ENCODE data around the gene SH3BP5.

DNA sequence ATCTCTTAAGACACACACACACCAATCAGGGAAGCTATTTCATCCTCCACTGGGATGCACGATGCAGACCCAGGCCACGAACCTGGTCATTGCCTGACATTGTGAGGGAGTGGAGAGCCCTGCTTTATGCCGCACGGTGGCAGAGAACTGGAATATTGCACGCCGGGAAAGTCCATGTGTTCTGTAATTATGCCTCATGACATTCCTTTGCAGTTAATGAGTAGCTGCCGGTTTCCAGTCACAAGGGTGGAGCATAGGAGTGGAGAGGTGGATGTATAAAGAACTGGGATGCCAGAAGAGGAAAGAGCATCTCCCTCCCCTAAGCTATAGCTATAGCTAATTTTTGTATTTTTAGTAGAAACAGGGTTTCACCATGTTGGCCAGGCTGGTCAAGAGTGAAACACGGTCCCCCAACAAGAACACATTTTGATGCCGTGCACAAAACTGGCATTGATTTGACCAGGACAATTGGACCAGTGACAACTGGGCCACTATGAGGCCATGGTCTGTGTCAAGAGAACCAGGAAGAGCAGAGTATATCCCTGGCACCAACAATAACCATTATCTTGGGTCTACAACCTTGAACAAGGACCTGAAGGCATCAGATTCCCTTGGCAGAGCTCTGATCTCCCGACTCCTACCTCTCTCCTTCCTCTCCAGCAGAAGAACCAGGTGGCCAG, 51.4 kb downstream of the SH3BP5 start:
- TF ChIP-seq, protein P1, sequence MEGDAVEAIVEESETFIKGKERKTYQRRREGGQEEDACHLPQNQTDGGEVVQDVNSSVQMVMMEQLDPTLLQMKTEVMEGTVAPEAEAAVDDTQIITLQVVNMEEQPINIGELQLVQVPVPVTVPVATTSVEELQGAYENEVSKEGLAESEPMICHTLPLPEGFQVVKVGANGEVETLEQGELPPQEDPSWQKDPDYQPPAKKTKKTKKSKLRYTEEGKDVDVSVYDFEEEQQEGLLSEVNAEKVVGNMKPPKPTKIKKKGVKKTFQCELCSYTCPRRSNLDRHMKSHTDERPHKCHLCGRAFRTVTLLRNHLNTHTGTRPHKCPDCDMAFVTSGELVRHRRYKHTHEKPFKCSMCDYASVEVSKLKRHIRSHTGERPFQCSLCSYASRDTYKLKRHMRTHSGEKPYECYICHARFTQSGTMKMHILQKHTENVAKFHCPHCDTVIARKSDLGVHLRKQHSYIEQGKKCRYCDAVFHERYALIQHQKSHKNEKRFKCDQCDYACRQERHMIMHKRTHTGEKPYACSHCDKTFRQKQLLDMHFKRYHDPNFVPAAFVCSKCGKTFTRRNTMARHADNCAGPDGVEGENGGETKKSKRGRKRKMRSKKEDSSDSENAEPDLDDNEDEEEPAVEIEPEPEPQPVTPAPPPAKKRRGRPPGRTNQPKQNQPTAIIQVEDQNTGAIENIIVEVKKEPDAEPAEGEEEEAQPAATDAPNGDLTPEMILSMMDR (IDR thresholded peaks at IDR 0.05) = no peak
- TF ChIP-seq EP300 (IDR thresholded peaks at IDR 0.05) (no peak), POLR2A (IDR thresholded peaks at IDR 0.05) (no peak)

All from tibial nerve (tissue), 4 donors.